ENCODE results near the gene HGFAC.
"Not testable (repeated sequence)": the region's sequence is repeated elsewhere in the genome, so short reads cannot be mapped to it uniquely, and the experiment has no call there.

The HGFAC gene
- 0 to 0.29 (median 0.18) reads per million in 4 experiments for total RNA-seq

GRCh38 chr4:3441501-3442459, at the start of gene HGFAC:
HGFAC (plus strand) TSS chr4:3441968; CDS start chr4:3442002, 34 bp downstream.
- no peak for DNase-seq

- no peak for DNase-seq
These were observed 49.4 kb upstream of the HGFAC start for GRCh38 chr4:3392321-3392720.

GRCh38 chr4:3393171-3393570, 48.6 kb upstream of the HGFAC start:
- no peak for DNase-seq

- no peak for DNase-seq
These were observed 45.2 kb upstream of the HGFAC start for GRCh38 chr4:3396600-3396999.

- no peak for DNase-seq
These were observed 44.6 kb upstream of the HGFAC start for GRCh38 chr4:3397128-3397527.

GRCh38 chr4:3399277-3400194, 42.2 kb upstream of the HGFAC start:
- no peak for DNase-seq

GRCh38 chr4:3401436-3402171, 40.2 kb upstream of the HGFAC start:
- no peak for DNase-seq

- no peak for DNase-seq
These were observed 39.0 kb upstream of the HGFAC start for GRCh38 chr4:3402491-3403347.

GRCh38 chr4:3403348-3403906, 38.3 kb upstream of the HGFAC start:
- DNase-seq, result no peak

- DNase-seq, result no peak
These were observed 37.2 kb upstream of the HGFAC start for GRCh38 chr4:3404546-3404945.

- no peak for DNase-seq
These were observed 36.6 kb upstream of the HGFAC start for GRCh38 chr4:3405176-3405575.

- no peak for DNase-seq
These were observed 35.7 kb upstream of the HGFAC start for GRCh38 chr4:3406021-3406420.

GRCh38 chr4:3406431-3406830, 35.3 kb upstream of the HGFAC start:
- no peak for DNase-seq

GRCh38 chr4:3407171-3407771, 34.5 kb upstream of the HGFAC start:
- DNase-seq, result no peak

GRCh38 chr4:3407930-3408792, 33.6 kb upstream of the HGFAC start:
- no peak for DNase-seq

GRCh38 chr4:3408793-3409330, 32.9 kb upstream of the HGFAC start:
- DNase-seq, result no peak

- DNase-seq, result no peak
These were observed 32.1 kb upstream of the HGFAC start for GRCh38 chr4:3409571-3410091.

GRCh38 chr4:3410401-3411135, 31.2 kb upstream of the HGFAC start:
- no peak for DNase-seq

GRCh38 chr4:3411190-3411589, 30.6 kb upstream of the HGFAC start:
- DNase-seq, result not testable (repeated sequence)

All from effector CD8-positive, alpha-beta T cell (primary cell).